Measurements from ENCODE around the gene TP63. TPM values are rescaled to one million over a fixed set of nuclear protein-coding genes. Genes with fewer than 3 reads are reported as not detected.

The TP63 gene
- total RNA-seq, 1 donor from 2014 or later = 1.1 TPM

DNA sequence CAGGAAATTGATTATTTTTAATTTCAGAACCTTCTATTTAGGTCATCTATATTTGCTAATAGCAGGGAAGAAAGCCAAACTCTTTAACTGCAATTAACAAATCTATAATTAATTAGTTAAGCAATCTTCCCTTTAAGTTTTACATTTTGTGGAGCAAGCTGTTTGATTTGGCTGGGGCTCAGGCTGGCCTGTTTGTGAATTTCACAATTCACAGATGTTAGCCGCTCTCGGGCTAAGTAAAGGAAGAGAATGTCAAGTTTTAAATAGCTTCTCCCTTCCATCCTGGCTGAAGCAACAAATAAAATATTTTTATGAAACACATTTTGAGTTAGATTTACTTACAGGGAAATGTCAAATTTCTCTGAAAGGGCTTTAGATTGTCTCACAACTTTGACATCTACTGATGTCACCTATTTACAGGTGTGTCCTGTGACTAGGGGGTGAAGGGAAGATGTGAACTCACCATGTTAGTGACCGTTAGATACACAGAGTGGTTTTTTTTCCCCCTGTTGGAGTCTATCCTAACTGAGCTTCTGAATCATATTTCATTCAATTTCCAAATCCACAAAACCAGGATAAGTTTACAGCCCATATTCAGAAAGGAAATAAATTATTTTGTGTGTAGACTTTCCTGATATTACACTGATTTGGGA, 1.3 kb upstream of the TP63 start:
- Histone ChIP-seq H3K9ac (ENCODE audit: low read length) (no peak overlapping the region), H2AFZ (ENCODE audit: low read depth, low read length) (no peak overlapping the region), H3K4me1 (ENCODE audit: insufficient read depth, low read length) (no peaks in the 10 kb centered on the region), H3K4me3 (ENCODE audit: insufficient read depth, low read depth, low read length) (no peak overlapping the region), H3K27ac (ENCODE audit: low read depth, low read length) (no peak overlapping the region), H4K20me1 (ENCODE audit: insufficient read depth, low read length) (no peaks in the 10 kb centered on the region), H3K79me2 (ENCODE audit: insufficient read depth, low read length) (no peaks in the 10 kb centered on the region), H3K9me3 (ENCODE audit: insufficient read depth, low read depth, low read length) (no peaks in the 10 kb centered on the region), H3K4me2 (ENCODE audit: low read length) (no peak overlapping the region), H3K27me3 (ENCODE audit: insufficient read depth, low read length) (no peaks in the 10 kb centered on the region), H3K36me3 (ENCODE audit: insufficient read depth, low read length) (no peaks in the 10 kb centered on the region)
- Mint-ChIP-seq H3K36me3 (ENCODE audit: low read depth, unreplicated experiment) (no peaks in the 10 kb centered on the region), H3K4me3 (ENCODE audit: unreplicated experiment) (no peak overlapping the region), H3K4me1 (ENCODE audit: low read depth, unreplicated experiment) (peaks cover 4% of the 10 kb centered on the region), H3K27ac (ENCODE audit: unreplicated experiment) (no peak overlapping the region), H3K27me3 (ENCODE audit: low read depth, unreplicated experiment) (no peaks in the 10 kb centered on the region), H3K9me3 (ENCODE audit: unreplicated experiment) (no peaks in the 10 kb centered on the region)
- TF ChIP-seq EZH2 (IDR thresholded peaks at IDR 0.05; ENCODE audit: insufficient read depth, low read length) = no peak
- TF ChIP-seq, protein P1, sequence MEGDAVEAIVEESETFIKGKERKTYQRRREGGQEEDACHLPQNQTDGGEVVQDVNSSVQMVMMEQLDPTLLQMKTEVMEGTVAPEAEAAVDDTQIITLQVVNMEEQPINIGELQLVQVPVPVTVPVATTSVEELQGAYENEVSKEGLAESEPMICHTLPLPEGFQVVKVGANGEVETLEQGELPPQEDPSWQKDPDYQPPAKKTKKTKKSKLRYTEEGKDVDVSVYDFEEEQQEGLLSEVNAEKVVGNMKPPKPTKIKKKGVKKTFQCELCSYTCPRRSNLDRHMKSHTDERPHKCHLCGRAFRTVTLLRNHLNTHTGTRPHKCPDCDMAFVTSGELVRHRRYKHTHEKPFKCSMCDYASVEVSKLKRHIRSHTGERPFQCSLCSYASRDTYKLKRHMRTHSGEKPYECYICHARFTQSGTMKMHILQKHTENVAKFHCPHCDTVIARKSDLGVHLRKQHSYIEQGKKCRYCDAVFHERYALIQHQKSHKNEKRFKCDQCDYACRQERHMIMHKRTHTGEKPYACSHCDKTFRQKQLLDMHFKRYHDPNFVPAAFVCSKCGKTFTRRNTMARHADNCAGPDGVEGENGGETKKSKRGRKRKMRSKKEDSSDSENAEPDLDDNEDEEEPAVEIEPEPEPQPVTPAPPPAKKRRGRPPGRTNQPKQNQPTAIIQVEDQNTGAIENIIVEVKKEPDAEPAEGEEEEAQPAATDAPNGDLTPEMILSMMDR (IDR thresholded peaks at IDR 0.05; ENCODE audit: insufficient read depth, low read depth, low read length) = no peak
- DNase-seq (ENCODE audit: low read depth) (no peak), FAIRE-seq (no peak)

DNA sequence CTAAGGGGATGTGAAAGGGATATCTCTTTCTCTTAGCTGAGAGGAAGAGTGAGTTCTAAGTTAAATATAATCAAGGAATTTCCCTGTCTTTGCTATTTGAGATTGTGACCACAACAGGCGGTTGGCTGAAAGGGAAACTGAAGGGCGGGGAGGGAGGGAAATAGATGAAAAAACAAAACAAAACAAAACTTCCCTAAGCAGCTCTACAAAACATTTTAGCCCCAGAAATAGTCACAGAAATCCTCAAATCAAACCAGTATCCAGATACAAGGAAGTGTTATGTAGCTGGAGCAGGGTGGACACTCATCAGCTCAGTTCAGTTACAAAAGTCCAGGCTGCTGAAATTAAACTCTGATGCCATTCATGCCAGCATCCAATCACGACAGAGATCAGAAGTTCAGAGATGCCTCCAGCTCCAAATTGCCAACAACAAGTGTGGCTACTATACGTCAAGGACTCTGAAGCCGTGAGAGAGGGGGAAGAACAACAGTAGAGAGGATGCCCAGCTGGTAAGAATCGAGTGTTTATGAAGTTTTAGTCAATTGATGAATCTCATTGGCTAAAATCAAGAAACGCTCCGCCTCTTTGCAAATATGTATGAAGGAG, 319 bp upstream of the TP63 start:
- Histone ChIP-seq H3K79me2 (ENCODE audit: insufficient read depth, low read length) (no peaks in the 10 kb centered on the region), H3K36me3 (ENCODE audit: insufficient read depth, low read length) (no peaks in the 10 kb centered on the region), H3K4me1 (ENCODE audit: insufficient read depth, low read length) (no peaks in the 10 kb centered on the region), H3K27ac (ENCODE audit: low read depth, low read length) (no peak overlapping the region), H3K4me3 (ENCODE audit: insufficient read depth, low read depth, low read length) (no peak overlapping the region), H3K9ac (ENCODE audit: low read length) (no peak overlapping the region), H3K27me3 (ENCODE audit: insufficient read depth, low read length) (no peaks in the 10 kb centered on the region), H3K4me2 (ENCODE audit: low read length) (no peak overlapping the region), H2AFZ (ENCODE audit: low read depth, low read length) (peak overlapping the region; percentile 67), H4K20me1 (ENCODE audit: insufficient read depth, low read length) (no peaks in the 10 kb centered on the region), H3K9me3 (ENCODE audit: insufficient read depth, low read depth, low read length) (no peaks in the 10 kb centered on the region)
- FAIRE-seq (no peak), DNase-seq (ENCODE audit: low read depth) (no peak)
- Mint-ChIP-seq H3K36me3 (ENCODE audit: low read depth, unreplicated experiment) (no peaks in the 10 kb centered on the region), H3K4me3 (ENCODE audit: unreplicated experiment) (no peak overlapping the region), H3K4me1 (ENCODE audit: low read depth, unreplicated experiment) (peaks cover 4% of the 10 kb centered on the region), H3K9me3 (ENCODE audit: unreplicated experiment) (no peaks in the 10 kb centered on the region), H3K27ac (ENCODE audit: unreplicated experiment) (no peak overlapping the region), H3K27me3 (ENCODE audit: low read depth, unreplicated experiment) (no peaks in the 10 kb centered on the region)
- TF ChIP-seq, protein P1 (IDR thresholded peaks at IDR 0.05; ENCODE audit: insufficient read depth, low read depth, low read length) = no peak

DNA sequence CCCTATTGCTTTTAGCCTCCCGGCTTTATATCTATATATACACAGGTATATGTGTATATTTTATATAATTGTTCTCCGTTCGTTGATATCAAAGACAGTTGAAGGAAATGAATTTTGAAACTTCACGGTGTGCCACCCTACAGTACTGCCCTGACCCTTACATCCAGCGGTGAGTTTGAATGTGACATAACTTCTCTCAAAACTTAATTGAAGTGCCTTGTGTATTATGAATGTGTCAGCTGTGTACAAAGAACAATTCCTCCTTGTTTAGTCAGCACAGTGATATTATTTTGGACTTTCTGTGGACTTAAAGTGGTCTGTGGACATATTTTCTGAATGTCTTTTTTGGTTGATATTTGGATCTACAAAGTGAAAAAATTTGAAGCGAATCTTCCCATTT, 220 bp downstream of the TP63 start:
- TF ChIP-seq EZH2 (IDR thresholded peaks at IDR 0.05; ENCODE audit: insufficient read depth, low read length) = no peak
- TF ChIP-seq, protein P1 (IDR thresholded peaks at IDR 0.05; ENCODE audit: insufficient read depth, low read depth, low read length) = no peak
- DNase-seq (ENCODE audit: low read depth) (no peak), FAIRE-seq (no peak)
- H3K27ac Mint-ChIP-seq (ENCODE audit: unreplicated experiment) = no peak overlapping the region
- H3K4me2 ChIP-seq (ENCODE audit: low read length) = no peak overlapping the region
- no peaks in the 10 kb centered on the region for H3K4me1 ChIP-seq (ENCODE audit: insufficient read depth, low read length)
- no peak overlapping the region for H2AFZ ChIP-seq (ENCODE audit: low read depth, low read length)
- H3K9me3 ChIP-seq (ENCODE audit: insufficient read depth, low read depth, low read length) = no peaks in the 10 kb centered on the region
- no peak overlapping the region for H3K27ac ChIP-seq (ENCODE audit: low read depth, low read length)
- no peak overlapping the region for H3K9ac ChIP-seq (ENCODE audit: low read length)
- no peak overlapping the region for H3K4me3 ChIP-seq (ENCODE audit: insufficient read depth, low read depth, low read length)
- no peaks in the 10 kb centered on the region for H3K36me3 ChIP-seq (ENCODE audit: insufficient read depth, low read length)
- H3K9me3 Mint-ChIP-seq (ENCODE audit: unreplicated experiment) = no peaks in the 10 kb centered on the region
- peaks cover 3% of the 10 kb centered on the region for H3K4me1 Mint-ChIP-seq (ENCODE audit: low read depth, unreplicated experiment)
- H3K27me3 Mint-ChIP-seq (ENCODE audit: low read depth, unreplicated experiment) = no peaks in the 10 kb centered on the region
- no peak overlapping the region for H3K4me3 Mint-ChIP-seq (ENCODE audit: unreplicated experiment)
- no peaks in the 10 kb centered on the region for H4K20me1 ChIP-seq (ENCODE audit: insufficient read depth, low read length)
- no peaks in the 10 kb centered on the region for H3K36me3 Mint-ChIP-seq (ENCODE audit: low read depth, unreplicated experiment)
- H3K27me3 ChIP-seq (ENCODE audit: insufficient read depth, low read length) = no peaks in the 10 kb centered on the region
- H3K79me2 ChIP-seq (ENCODE audit: insufficient read depth, low read length) = no peaks in the 10 kb centered on the region

Data from astrocyte (in vitro differentiated cells and primary cell).